22Rv1 (cell line): ENCODE measurements around the gene PSEN2.

Experiments used
- H3K27ac ChIP-seq: fragments of 450-650 bp; 2 replicates; pipeline ENCODE4 v1.5.1; 2017
- CTCF ChIP-seq: fragments of 450-650 bp; IDR thresholded peaks from 2 replicates; pipeline ENCODE4 v1.5.1; 2017; ENCODE audit warnings: mild to moderate bottlenecking
- ZFX ChIP-seq: fragments of 450-650 bp; IDR thresholded peaks from 2 replicates; pipeline ENCODE4 v1.6.1; 2017; ENCODE audit warnings: antibody characterized with exemption, borderline replicate concordance

The PSEN2 gene

GRCh38 chr1:226870401-226871279 lies at the start of gene PSEN2:
Gene PSEN2 (plus strand): TSS chr1:226870616. CDS start chr1:226881908, 11,292 bp downstream.
- H3K27ac ChIP-seq = peak within 1 kb of the TSS; percentile 52
- TF ChIP-seq CTCF = peak; percentile 41
- no peak for TF ChIP-seq ZFX

DNA sequence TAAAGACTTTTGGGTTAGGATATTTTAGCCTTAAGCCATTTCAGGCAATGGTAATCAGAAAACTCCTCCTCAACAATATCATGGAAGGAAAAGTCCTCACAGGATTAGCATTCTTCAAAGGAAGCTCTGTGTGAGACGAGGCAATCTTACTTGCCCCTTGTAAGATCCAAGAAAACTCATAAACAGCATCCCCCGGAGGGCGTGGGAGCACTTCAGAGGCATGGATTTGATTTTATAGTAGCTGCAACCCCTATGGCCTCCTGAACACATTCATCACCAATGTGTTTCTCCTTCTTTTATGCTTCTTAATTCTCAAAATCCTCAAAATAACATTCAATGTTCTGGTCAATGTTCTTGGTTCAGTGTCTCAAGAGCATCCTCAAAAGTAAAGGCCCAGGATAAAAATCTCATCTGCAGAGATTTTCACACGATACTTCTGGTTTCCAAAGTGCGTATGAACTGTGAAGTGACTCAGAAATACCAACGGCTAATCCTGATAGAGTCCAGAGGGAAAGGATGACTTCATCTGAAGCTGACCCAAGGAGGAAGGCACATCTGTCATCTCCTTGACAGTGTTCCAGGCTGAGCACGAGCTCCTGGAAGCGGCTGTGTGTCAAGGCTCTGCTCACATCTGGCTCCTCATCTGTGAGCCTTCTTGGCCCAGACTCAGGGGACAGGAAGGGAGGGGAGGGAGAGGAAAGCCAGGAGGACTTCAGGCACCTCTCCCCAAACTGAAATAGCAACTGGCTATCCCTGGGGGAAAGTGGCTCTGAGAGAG lies 49.3 kb upstream of the PSEN2 start:
- H3K27ac ChIP-seq = no peak overlapping the region

DNA sequence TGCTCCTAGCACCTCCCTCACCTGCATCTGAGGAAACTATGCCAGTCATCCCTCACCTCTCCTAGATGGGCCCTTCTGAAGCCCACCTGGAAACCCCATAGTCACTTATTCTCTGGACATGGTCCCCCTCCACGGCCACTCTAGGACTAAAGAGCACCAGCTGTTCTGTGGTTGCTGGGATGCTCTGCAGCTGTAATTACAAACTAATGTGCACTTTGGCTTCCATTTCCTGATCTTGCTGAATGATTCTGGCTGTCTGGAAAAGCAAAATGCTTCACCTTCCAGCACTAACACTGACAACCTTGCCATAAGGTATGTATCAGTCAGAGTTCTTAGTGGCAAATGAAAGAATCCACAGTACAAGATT lies 48.7 kb upstream of the PSEN2 start:
- H3K27ac ChIP-seq = no peak overlapping the region
- TF ChIP-seq CTCF (no peak), ZFX (no peak)

More for the DNA sequence above, 49.3 kb upstream of the PSEN2 start:
- TF ChIP-seq ZFX (no peak), CTCF (no peak)

- TF ChIP-seq CTCF (no peak), ZFX (no peak)
- H3K27ac ChIP-seq = no peak overlapping the region
Observed at GRCh38 chr1:226823643-226824042, 46.8 kb upstream of the PSEN2 start.

- TF ChIP-seq CTCF (no peak), ZFX (no peak)
- no peak overlapping the region for H3K27ac ChIP-seq
Observed at GRCh38 chr1:226825037-226825745, 45.2 kb upstream of the PSEN2 start.

DNA sequence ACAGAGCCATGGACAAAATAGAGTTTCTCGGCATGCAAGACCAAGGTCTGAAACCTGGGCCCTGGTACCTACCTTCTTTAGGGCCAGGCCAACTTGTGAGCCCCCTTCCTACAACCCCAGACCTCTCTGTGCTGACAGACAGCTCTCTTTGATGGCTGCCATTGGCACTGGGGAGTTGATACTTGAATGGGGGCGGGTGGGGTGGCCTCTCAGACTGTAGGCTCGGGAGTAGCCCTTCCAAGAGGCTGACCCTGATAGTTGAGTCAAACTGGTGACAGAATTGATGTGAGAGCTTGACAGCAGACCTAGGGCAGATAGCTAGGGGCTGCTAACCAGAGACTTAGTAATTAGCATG lies 44.7 kb upstream of the PSEN2 start:
- TF ChIP-seq ZFX (no peak), CTCF (no peak)

More for the DNA sequence above, 44.7 kb upstream of the PSEN2 start:
- no peak overlapping the region for H3K27ac ChIP-seq
